SK-N-SH (cell line): Measurements from ENCODE around the gene TES. TPM values are rescaled to one million over a fixed set of nuclear protein-coding genes. Genes with fewer than 3 reads are reported as not detected.

Experiments used
- CTCF ChIA-PET: fragments of 300-600, 350-600 bp; formaldehyde crosslinking; extraction: SDS; loops from one replicate; lab custom pipeline; 2021; lab: Yijun Ruan, JAX
- POLR2A ChIA-PET: fragments of 350-600 bp; sonication (Branson Sonifier 250); formaldehyde crosslinking; extraction: SDS; loops from one replicate; lab custom pipeline; 2020; ENCODE audit warnings: antibody characterized with exemption, inconsistent platforms; lab: Yijun Ruan, JAX
- DNase-seq: peaks from one replicate; pipeline ENCODE4 v3.0.0; 2012
- H2AFZ ChIP-seq: fragments of 200-600 bp; sonication (generic); 2 replicates; pipeline ENCODE4 v1.8.1; 2016; ENCODE audit warnings: antibody characterized with exemption, mild to moderate bottlenecking, low read depth
- H3F3A ChIP-seq: fragments of 200-600 bp; sonication (generic); replicated peaks from 2 replicates; pipeline ENCODE3; 2016; ENCODE audit warnings: antibody characterized with exemption, mild to moderate bottlenecking; ENCODE audit not compliant: insufficient read depth
- H3K27ac ChIP-seq, 2 experiments: fragments of 200-500 bp in 1 of 2; fragments of 200-600 bp in 1 of 2; sonication (Bioruptor generic) in 1 of 2; sonication (generic), shearing (Covaris generic) in 1 of 2; 2 replicates each; pipeline versions ENCODE4 v1.5.1 to v1.6.1; 2014 to 2016; ENCODE audit warnings: low read depth in 2 of 2, inconsistent platforms in 1 of 2, low read length in 1 of 2, mild to moderate bottlenecking in 1 of 2, mixed read lengths in 1 of 2
- H3K27me3 ChIP-seq: fragments of 200-600 bp; sonication (generic), shearing (Covaris generic); 2 replicates; pipeline ENCODE4 v1.6.1; 2016; ENCODE audit warnings: mixed run types; ENCODE audit not compliant: insufficient read depth
- H3K36me3 ChIP-seq, 2 experiments: fragments of 200-500 bp in 1 of 2; fragments of 200-600 bp in 1 of 2; sonication (Bioruptor generic) in 1 of 2; sonication (generic) in 1 of 2; replicated peaks in 1 of 2; 2 replicates each; pipeline versions ENCODE3 to v1.5.1; 2014 to 2016; ENCODE audit warnings: low read length in 1 of 2, mild to moderate bottlenecking in 1 of 2; ENCODE audit not compliant: insufficient read depth in 2 of 2, control insufficient read depth in 1 of 2
- H3K4me1 ChIP-seq, 2 experiments: fragments of 200-500 bp in 1 of 2; fragments of 200-600 bp in 1 of 2; sonication (Bioruptor generic) in 1 of 2; sonication (generic), shearing (Covaris generic) in 1 of 2; 2 replicates each; pipeline versions ENCODE4 v1.5.1 to v1.6.1; 2014 to 2016; ENCODE audit warnings: low read depth in 1 of 2, low read length in 1 of 2, mixed run types in 1 of 2; ENCODE audit not compliant: insufficient read depth in 2 of 2, control insufficient read depth in 1 of 2
- H3K4me2 ChIP-seq: fragments of 200-600 bp; sonication (generic), shearing (Covaris generic); 2 replicates; pipeline ENCODE4 v1.6.1; 2017; ENCODE audit warnings: mixed run types
- H3K4me3 ChIP-seq, 2 experiments: fragments of 200-500 bp in 1 of 2; fragments of 200-600 bp in 1 of 2; sonication (Bioruptor generic) in 1 of 2; sonication (generic), shearing (Covaris generic) in 1 of 2; 2 replicates each; pipeline versions ENCODE4 v1.5.1 to v1.8.1; 2014 to 2016; ENCODE audit warnings: low read depth in 2 of 2, inconsistent platforms in 1 of 2, low read length in 1 of 2, mild to moderate bottlenecking in 1 of 2, mixed read lengths in 1 of 2, moderate library complexity in 1 of 2
- H3K79me2 ChIP-seq: fragments of 200-600 bp; sonication (generic); 2 replicates; pipeline ENCODE4 v1.8.1; 2017; ENCODE audit warnings: mild to moderate bottlenecking; ENCODE audit not compliant: insufficient read depth
- H3K9ac ChIP-seq: fragments of 200-600 bp; sonication (generic); 2 replicates; pipeline ENCODE4 v1.6.1; 2017; ENCODE audit warnings: mixed run types
- H3K9me2 ChIP-seq: fragments of 200-600 bp; sonication (generic); 2 replicates; pipeline ENCODE4 v1.6.1; 2017; ENCODE audit warnings: mixed run types
- H3K9me3 ChIP-seq: fragments of 200-600 bp; sonication (generic); 2 replicates; pipeline ENCODE4 v1.6.1; 2017; ENCODE audit warnings: mixed run types, mild to moderate bottlenecking, moderate library complexity
- H4K20me1 ChIP-seq: fragments of 200-600 bp; sonication (generic); 2 replicates; pipeline ENCODE4 v1.6.1; 2017; ENCODE audit warnings: mild to moderate bottlenecking, mixed run types; ENCODE audit not compliant: insufficient read depth
- NFIC ChIP-seq: IDR thresholded peaks from 2 replicates; pipeline ENCODE4 v1.4.0; 2012; ENCODE audit warnings: borderline replicate concordance
- RFX5 ChIP-seq: IDR thresholded peaks from 2 replicates; pipeline ENCODE4 v1.6.1; 2012; ENCODE audit warnings: mild to moderate bottlenecking, improper control_type of control experiment, low read length
- WGBS: methylation state at CpG from one replicate; pipeline ENCODE4 v1.1.6; 2017; ENCODE audit warnings: low lambda C conversion rate; 5-methylcytosine and 5-hydroxymethylcytosine counted together
- polyA plus RNA-seq, 3 experiments: library from polyadenylated mRNA; depleted of rRNA; stranded (reverse); fragments of >200 nt; gene quantifications; 2 replicates each; pipeline ENCODE4 v1.2.3, GENCODE V29; 2012
- TF ChIP-seq, protein P1 (sequence below): IDR thresholded peaks from 2 replicates; pipeline ENCODE4 v1.6.1; 2012; ENCODE audit warnings: mild to moderate bottlenecking, low read depth, low read length, moderate library complexity
- TF ChIP-seq, protein P2 (sequence below): IDR thresholded peaks from 2 replicates; pipeline ENCODE4 v1.4.0; 2012; ENCODE audit warnings: low read depth, borderline replicate concordance
- TF ChIP-seq, protein P3 (sequence below): fragments of 200-600 bp; sonication (generic); IDR thresholded peaks from 2 replicates; pipeline ENCODE4 v1.6.1; 2017; ENCODE audit warnings: antibody characterized with exemption, mild to moderate bottlenecking, moderate library complexity
- TF ChIP-seq, protein P4 (sequence below): IDR thresholded peaks from 2 replicates; pipeline ENCODE4; 2012

TES gene
- polyA plus RNA-seq, 1 of the 3 experiments (the other 2 are of a cell fraction): 9.5 TPM

DNA sequence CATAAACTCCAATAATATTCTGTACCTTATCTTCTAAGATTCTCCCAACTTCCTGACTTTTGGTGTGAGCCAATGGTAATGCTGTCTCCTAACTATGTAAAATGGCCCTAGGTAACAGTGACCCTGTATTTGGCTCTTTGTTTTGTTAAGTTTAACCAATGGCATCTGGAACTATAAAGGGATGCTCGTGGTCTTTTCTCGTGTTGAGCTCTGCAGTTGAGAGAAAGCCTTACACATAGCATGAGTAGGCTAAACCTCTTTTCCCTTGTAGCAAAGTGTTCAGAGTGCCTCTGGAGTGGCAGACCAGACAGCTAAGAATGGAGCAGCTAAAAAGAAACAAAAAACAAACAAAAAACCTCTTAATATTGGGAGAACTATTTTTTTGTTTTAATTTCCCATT is 5.2 kb downstream of the TES start (continued):
- TF ChIP-seq, protein P1, sequence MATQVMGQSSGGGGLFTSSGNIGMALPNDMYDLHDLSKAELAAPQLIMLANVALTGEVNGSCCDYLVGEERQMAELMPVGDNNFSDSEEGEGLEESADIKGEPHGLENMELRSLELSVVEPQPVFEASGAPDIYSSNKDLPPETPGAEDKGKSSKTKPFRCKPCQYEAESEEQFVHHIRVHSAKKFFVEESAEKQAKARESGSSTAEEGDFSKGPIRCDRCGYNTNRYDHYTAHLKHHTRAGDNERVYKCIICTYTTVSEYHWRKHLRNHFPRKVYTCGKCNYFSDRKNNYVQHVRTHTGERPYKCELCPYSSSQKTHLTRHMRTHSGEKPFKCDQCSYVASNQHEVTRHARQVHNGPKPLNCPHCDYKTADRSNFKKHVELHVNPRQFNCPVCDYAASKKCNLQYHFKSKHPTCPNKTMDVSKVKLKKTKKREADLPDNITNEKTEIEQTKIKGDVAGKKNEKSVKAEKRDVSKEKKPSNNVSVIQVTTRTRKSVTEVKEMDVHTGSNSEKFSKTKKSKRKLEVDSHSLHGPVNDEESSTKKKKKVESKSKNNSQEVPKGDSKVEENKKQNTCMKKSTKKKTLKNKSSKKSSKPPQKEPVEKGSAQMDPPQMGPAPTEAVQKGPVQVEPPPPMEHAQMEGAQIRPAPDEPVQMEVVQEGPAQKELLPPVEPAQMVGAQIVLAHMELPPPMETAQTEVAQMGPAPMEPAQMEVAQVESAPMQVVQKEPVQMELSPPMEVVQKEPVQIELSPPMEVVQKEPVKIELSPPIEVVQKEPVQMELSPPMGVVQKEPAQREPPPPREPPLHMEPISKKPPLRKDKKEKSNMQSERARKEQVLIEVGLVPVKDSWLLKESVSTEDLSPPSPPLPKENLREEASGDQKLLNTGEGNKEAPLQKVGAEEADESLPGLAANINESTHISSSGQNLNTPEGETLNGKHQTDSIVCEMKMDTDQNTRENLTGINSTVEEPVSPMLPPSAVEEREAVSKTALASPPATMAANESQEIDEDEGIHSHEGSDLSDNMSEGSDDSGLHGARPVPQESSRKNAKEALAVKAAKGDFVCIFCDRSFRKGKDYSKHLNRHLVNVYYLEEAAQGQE: no peak
- TF ChIP-seq RFX5 (no peak), NFIC (no peak)
- TF ChIP-seq, protein P2, sequence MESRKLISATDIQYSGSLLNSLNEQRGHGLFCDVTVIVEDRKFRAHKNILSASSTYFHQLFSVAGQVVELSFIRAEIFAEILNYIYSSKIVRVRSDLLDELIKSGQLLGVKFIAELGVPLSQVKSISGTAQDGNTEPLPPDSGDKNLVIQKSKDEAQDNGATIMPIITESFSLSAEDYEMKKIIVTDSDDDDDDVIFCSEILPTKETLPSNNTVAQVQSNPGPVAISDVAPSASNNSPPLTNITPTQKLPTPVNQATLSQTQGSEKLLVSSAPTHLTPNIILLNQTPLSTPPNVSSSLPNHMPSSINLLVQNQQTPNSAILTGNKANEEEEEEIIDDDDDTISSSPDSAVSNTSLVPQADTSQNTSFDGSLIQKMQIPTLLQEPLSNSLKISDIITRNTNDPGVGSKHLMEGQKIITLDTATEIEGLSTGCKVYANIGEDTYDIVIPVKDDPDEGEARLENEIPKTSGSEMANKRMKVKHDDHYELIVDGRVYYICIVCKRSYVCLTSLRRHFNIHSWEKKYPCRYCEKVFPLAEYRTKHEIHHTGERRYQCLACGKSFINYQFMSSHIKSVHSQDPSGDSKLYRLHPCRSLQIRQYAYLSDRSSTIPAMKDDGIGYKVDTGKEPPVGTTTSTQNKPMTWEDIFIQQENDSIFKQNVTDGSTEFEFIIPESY: no peak
- TF ChIP-seq, protein P3, sequence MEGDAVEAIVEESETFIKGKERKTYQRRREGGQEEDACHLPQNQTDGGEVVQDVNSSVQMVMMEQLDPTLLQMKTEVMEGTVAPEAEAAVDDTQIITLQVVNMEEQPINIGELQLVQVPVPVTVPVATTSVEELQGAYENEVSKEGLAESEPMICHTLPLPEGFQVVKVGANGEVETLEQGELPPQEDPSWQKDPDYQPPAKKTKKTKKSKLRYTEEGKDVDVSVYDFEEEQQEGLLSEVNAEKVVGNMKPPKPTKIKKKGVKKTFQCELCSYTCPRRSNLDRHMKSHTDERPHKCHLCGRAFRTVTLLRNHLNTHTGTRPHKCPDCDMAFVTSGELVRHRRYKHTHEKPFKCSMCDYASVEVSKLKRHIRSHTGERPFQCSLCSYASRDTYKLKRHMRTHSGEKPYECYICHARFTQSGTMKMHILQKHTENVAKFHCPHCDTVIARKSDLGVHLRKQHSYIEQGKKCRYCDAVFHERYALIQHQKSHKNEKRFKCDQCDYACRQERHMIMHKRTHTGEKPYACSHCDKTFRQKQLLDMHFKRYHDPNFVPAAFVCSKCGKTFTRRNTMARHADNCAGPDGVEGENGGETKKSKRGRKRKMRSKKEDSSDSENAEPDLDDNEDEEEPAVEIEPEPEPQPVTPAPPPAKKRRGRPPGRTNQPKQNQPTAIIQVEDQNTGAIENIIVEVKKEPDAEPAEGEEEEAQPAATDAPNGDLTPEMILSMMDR: no peak

DNA sequence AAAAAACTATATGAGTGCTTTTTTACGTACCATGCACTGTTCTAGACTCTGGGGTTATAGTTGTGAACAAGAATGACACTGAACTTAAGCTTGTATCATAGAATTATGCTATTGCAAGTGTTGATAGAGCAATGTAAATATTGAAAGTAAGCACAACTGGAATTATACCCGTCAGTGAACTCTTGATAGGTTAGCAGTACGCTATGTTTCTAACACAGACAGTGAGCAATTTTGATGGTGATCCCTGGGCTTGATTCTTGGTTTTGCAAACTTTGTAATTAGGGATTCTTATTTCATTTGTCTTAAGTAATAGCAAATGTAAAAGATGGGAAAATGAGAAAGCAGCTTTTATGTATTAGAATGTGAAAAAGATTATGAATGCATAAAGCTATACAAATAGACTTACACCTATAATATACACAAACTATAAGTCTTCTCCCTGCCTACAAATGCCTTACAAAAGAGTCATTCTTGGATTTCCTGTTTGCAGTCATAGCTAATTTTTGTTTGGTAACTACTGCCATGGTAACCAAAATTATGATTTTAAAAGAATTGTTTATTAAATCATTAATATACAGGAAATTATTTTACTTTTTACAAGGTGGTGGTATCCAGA is 6.7 kb downstream of the TES start:
- peaks cover 7% of the 10 kb centered on the region; the same call in 1 of the 2 replicates for H3K27me3 ChIP-seq
- no peaks in the 10 kb centered on the region for H3K36me3 ChIP-seq
- peaks cover 9 to 70% of the 10 kb centered on the region in 2 experiments; a peak in 3 of 4 replicates for H3K4me1 ChIP-seq
- no peak overlapping the region for H3K4me2 ChIP-seq
- H3K9ac ChIP-seq: no peak overlapping the region
- WGBS: 70% methylated on average over 3 of the region's 3 CpGs
- TF ChIP-seq, protein P4, sequence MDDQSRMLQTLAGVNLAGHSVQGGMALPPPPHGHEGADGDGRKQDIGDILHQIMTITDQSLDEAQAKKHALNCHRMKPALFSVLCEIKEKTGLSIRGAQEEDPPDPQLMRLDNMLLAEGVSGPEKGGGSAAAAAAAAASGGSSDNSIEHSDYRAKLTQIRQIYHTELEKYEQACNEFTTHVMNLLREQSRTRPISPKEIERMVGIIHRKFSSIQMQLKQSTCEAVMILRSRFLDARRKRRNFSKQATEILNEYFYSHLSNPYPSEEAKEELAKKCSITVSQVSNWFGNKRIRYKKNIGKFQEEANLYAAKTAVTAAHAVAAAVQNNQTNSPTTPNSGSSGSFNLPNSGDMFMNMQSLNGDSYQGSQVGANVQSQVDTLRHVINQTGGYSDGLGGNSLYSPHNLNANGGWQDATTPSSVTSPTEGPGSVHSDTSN: no peak
- no peaks in the 10 kb centered on the region for H3K79me2 ChIP-seq
- no peak overlapping the region for H2AFZ ChIP-seq
- H4K20me1 ChIP-seq: 0 out of 2 replicates have a peak, but pooled peaks cover 3% of the 10 kb centered on the region
- H3K9me2 ChIP-seq: no peaks in the 10 kb centered on the region
- peak overlapping the region in 1 of 2 experiments; percentile 99; a peak in 3 of 4 replicates for H3K27ac ChIP-seq
- CTCF ChIA-PET: interaction anchor here (1.0 to 3.5 kb wide), 6 partner anchors 9 to 375 kb away, joined by 3 to 32 read pairs (median 8); no protein-coding TSS in a partner anchor
- DNase-seq: no peak
- H3F3A ChIP-seq: peaks cover 13% of the 10 kb centered on the region
- no peak overlapping the region; a peak in 1 of 4 replicates for H3K4me3 ChIP-seq
- H3K9me3 ChIP-seq: no peaks in the 10 kb centered on the region
- POLR2A ChIA-PET: no interaction called here
